Glutamatergic neuron (in vitro differentiated cells): ENCODE measurements around the gene PRXL2A. TPM values are rescaled to one million over a fixed set of nuclear protein-coding genes. Genes with fewer than 3 reads are reported as not detected.

Source experiments
- DNase-seq: peaks from one replicate; pipeline ENCODE4 v3.0.0; 2022
- H3K27ac Mint-ChIP-seq: one replicate; pipeline ENCODE4 v1.8.0; 2020; ENCODE audit warnings: mild to moderate bottlenecking, mixed read lengths, inconsistent platforms; ENCODE audit not compliant: unreplicated experiment
- H3K27me3 Mint-ChIP-seq: one replicate; pipeline ENCODE4 v1.8.0; 2020; ENCODE audit warnings: mild to moderate bottlenecking, moderate library complexity, mixed read lengths, inconsistent platforms; ENCODE audit not compliant: unreplicated experiment
- H3K36me3 Mint-ChIP-seq: one replicate; pipeline ENCODE4 v1.8.0; 2020; ENCODE audit warnings: mild to moderate bottlenecking, mixed read lengths, inconsistent platforms; ENCODE audit not compliant: unreplicated experiment
- H3K4me1 Mint-ChIP-seq: one replicate; pipeline ENCODE4 v1.8.0; 2020; ENCODE audit warnings: mild to moderate bottlenecking, low read depth, mixed read lengths, inconsistent platforms; ENCODE audit not compliant: unreplicated experiment
- H3K4me3 Mint-ChIP-seq: one replicate; pipeline ENCODE4 v1.8.0; 2020; ENCODE audit warnings: mild to moderate bottlenecking, mixed read lengths, inconsistent platforms; ENCODE audit not compliant: unreplicated experiment
- H3K9me3 Mint-ChIP-seq: one replicate; pipeline ENCODE4 v1.8.0; 2020; ENCODE audit warnings: mild to moderate bottlenecking, moderate library complexity, mixed read lengths, inconsistent platforms; ENCODE audit not compliant: unreplicated experiment
- total RNA-seq: library from RNA; stranded (reverse); fragmentation: NEBNext Ultra II Directional; extraction: Animal tissue kit (Norgen Biotek cat#: 25700); gene quantifications from one replicate; pipeline ENCODE4 v1.2.1, GENCODE V29; 2021; ENCODE audit not compliant: unreplicated experiment
- TF ChIP-seq, protein P1 (sequence below): fragments of 200-600 bp; sonication (generic); IDR thresholded peaks from one replicate; pipeline ENCODE4 v1.5.0; 2021; ENCODE audit not compliant: partially characterized antibody, unreplicated experiment

PRXL2A gene
- total RNA-seq, 1 donor from 2014 or later, result 164 TPM

GRCh38 chr10:80485946-80486764 is 77.8 kb downstream of the PRXL2A start:
- no peak for DNase-seq
- Mint-ChIP-seq H3K4me1 (peaks cover 40% of the 10 kb centered on the region), H3K27me3 (peaks cover 5% of the 10 kb centered on the region), H3K27ac (peak overlapping the region; percentile 24), H3K9me3 (peaks cover 10% of the 10 kb centered on the region), H3K36me3 (peaks cover 15% of the 10 kb centered on the region), H3K4me3 (peak overlapping the region; percentile 40)
- TF ChIP-seq, protein P1, sequence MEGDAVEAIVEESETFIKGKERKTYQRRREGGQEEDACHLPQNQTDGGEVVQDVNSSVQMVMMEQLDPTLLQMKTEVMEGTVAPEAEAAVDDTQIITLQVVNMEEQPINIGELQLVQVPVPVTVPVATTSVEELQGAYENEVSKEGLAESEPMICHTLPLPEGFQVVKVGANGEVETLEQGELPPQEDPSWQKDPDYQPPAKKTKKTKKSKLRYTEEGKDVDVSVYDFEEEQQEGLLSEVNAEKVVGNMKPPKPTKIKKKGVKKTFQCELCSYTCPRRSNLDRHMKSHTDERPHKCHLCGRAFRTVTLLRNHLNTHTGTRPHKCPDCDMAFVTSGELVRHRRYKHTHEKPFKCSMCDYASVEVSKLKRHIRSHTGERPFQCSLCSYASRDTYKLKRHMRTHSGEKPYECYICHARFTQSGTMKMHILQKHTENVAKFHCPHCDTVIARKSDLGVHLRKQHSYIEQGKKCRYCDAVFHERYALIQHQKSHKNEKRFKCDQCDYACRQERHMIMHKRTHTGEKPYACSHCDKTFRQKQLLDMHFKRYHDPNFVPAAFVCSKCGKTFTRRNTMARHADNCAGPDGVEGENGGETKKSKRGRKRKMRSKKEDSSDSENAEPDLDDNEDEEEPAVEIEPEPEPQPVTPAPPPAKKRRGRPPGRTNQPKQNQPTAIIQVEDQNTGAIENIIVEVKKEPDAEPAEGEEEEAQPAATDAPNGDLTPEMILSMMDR, result no peak

Other genes starting within 250 kb of the PRXL2A start
- 2.3 TPM for gene ANXA11, start 203.0 kb upstream of the PRXL2A start, total RNA-seq
- gene MAT1A, start 118.9 kb upstream of the PRXL2A start, total RNA-seq, result not detected
- not detected for gene DYDC1, start 51.8 kb upstream of the PRXL2A start, total RNA-seq
- gene DYDC2, start 51.8 kb upstream of the PRXL2A start, total RNA-seq, result not detected
- gene TSPAN14, start 45.8 kb downstream of the PRXL2A start, total RNA-seq, result 141 TPM
- gene SH2D4B, start 129.4 kb downstream of the PRXL2A start, total RNA-seq, result 0.12 TPM